Globus pallidus (tissue), 1 donor: ENCODE data around the gene SIL1.
A peak's percentile ranks its signal among the peaks of the same experiment; 100 is the strongest.

Source experiments
- DNase-seq: peaks from one replicate; pipeline ENCODE4 v3.0.0-alpha.2; 2015; ENCODE audit warnings: low spot score

The SIL1 gene

GRCh38 chr5:138914338-138914737 lies 283.8 kb downstream of the SIL1 start:
- DNase-seq, result no peak

- no peak for DNase-seq
These were observed 284.4 kb downstream of the SIL1 start for GRCh38 chr5:138913773-138914172.

- no peak for DNase-seq
These were observed 286.1 kb downstream of the SIL1 start for GRCh38 chr5:138912093-138912492.

GRCh38 chr5:138911441-138911840 lies 286.7 kb downstream of the SIL1 start:
- DNase-seq, result no peak

- DNase-seq, result no peak
These were observed 287.5 kb downstream of the SIL1 start for GRCh38 chr5:138910546-138911185.

GRCh38 chr5:138909734-138910133 lies 288.4 kb downstream of the SIL1 start:
- no peak for DNase-seq

GRCh38 chr5:138905541-138905940 lies 292.6 kb downstream of the SIL1 start:
- DNase-seq, result no peak

- no peak for DNase-seq
These were observed 294.9 kb downstream of the SIL1 start for GRCh38 chr5:138903130-138903775.

GRCh38 chr5:138901716-138902115 lies 296.5 kb downstream of the SIL1 start:
- DNase-seq, result peak; percentile 65

GRCh38 chr5:138900281-138900965 lies 297.7 kb downstream of the SIL1 start:
- DNase-seq, result no peak

GRCh38 chr5:138898742-138899141 lies 299.4 kb downstream of the SIL1 start:
- DNase-seq, result no peak

GRCh38 chr5:138898299-138898698 lies 299.9 kb downstream of the SIL1 start:
- no peak for DNase-seq
